Astrocyte of the cerebellum (primary cell): ENCODE data around the gene DYRK1A.

Experiments used
- DNase-seq: peaks from one replicate; pipeline ENCODE4 v3.0.0-alpha.2; 2011; ENCODE audit warnings: low read depth
- H3K4me3 ChIP-seq: 2 replicates; pipeline ENCODE4 v1.5.1; 2011; ENCODE audit warnings: mild to moderate bottlenecking, low read depth, low read length, moderate library complexity
- in situ Hi-C: cut with HindIII; loops from 2 replicates; pipeline ENCODE4 v1.10.0; 2017; ENCODE audit warnings: low sequenced_read_pairs
- TF ChIP-seq, protein P1 (sequence below): IDR thresholded peaks from 2 replicates; pipeline ENCODE4 v1.5.1; 2012; ENCODE audit warnings: low read length, low read depth, moderate library complexity, mild to moderate bottlenecking; ENCODE audit errors: missing control alignments

Gene DYRK1A

DNA sequence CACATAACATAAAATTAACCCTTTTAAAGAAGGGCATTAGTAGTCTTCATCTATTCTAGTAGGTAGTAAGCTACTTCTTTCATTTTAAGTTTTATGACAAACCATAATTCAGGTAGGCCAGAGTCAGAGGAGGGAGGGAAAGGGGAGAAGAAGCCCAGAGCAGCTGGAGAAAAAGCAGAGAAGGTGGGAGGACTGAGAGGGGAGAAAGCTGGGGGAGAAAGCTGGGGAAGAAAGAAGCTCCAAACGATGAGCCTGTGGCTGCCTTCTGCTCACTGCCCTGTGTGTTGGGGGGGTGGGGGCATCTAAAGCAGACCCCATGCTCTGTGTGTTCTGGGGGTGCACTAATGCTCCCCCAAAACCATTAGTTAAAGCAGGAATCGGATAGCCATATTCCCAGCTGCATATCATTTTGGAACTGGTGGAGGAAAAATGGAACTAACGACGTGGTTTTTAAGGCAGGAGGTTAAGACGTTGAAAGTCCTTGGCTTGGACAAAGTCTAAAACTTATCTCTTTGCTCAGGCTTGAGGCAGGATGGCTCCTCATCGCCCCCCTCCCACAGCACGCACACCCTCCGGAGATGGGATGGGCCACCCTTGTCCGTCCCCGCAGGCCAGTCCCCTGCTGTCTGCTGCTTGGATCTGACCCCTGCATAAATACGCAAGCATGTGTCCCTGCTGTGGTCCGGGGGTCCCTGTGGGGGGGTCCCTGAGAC lies 184.2 kb downstream of the DYRK1A start:
- no peak for DNase-seq
- TF ChIP-seq, protein P1, sequence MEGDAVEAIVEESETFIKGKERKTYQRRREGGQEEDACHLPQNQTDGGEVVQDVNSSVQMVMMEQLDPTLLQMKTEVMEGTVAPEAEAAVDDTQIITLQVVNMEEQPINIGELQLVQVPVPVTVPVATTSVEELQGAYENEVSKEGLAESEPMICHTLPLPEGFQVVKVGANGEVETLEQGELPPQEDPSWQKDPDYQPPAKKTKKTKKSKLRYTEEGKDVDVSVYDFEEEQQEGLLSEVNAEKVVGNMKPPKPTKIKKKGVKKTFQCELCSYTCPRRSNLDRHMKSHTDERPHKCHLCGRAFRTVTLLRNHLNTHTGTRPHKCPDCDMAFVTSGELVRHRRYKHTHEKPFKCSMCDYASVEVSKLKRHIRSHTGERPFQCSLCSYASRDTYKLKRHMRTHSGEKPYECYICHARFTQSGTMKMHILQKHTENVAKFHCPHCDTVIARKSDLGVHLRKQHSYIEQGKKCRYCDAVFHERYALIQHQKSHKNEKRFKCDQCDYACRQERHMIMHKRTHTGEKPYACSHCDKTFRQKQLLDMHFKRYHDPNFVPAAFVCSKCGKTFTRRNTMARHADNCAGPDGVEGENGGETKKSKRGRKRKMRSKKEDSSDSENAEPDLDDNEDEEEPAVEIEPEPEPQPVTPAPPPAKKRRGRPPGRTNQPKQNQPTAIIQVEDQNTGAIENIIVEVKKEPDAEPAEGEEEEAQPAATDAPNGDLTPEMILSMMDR = no peak
- H3K4me3 ChIP-seq = no peak overlapping the region
- in situ Hi-C loops = no loop called here

DNA sequence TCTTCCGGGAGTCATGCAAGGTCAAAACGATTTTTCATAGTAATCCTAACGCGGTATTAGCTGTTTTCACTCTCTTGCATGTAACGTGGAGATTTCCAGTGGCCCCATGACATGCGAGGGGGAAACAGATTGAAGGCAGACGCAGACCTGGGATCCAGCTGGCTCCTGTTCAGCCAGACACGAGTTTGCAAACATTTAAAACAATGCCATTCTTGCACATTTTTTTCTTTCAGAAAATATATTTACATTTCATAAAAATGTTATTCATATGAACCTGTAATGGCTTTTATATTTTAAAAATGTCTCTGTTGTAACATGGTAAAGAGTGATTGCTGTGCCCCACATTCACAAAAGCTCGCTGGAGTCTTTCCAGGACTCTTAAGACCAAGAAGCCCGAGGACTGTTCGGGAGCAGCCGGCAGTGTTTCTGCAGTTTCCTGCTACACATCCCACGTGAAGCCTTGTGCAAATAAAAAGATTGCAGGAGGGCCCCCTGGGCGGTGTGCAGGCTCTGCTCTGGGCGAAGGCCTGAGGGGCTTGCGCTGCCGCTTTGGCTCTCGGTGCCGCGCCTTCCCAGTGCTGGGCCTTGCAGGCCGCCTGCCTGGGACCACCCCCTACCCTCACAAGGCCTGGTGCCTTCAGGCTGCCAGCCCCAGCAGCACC lies 184.9 kb downstream of the DYRK1A start:
- in situ Hi-C loops = no loop called here
- no peak for DNase-seq
- H3K4me3 ChIP-seq = no peak overlapping the region
- TF ChIP-seq, protein P1 = no peak

DNA sequence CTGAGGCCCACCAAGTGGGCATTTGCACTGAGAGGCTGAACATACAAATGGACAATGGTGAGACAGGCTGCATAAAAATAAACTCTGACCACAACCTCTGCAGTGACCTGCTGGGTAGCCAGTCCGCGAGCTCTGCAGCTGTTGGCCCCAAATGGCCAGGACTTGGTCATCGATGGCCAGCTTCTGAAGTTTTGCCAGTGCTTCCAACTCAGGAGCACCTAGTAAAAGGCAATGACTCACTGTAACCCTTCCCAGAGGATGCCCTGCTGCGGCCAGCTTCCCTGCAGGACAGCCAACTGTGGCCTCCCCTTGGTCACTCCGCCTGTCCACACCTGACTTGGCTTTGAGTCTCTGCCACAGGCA lies 185.4 kb downstream of the DYRK1A start:
- no peak for DNase-seq
- no peak overlapping the region for H3K4me3 ChIP-seq
- TF ChIP-seq, protein P1 = no peak
- in situ Hi-C loops = no loop called here

DNA sequence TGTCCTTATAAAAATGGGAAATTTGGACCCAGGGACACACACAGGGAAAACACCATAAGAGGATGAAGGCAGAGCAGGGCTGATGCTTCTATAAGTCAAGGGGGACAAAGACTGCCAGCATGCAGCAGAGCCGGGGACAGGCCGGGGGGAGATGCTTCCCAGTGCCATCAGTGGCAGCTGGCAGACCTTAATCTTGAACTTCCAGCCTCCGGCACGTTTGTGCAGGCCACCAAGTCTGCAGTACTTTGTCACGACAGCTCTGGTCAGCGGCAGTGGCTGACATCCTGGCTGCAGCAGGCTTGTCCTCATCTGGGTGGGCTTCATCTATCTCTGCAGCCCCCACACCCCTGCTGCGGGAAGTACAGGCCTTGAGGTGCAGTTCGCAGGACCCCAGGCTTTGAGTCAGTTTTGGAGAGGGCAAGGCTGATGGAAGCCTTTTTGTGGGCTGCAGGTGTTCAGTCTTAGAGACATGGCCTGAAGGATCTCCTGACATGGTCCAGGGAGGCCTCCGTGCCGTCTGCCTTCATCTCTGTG lies 186.0 kb downstream of the DYRK1A start:
- TF ChIP-seq, protein P1 = no peak
- no peak for DNase-seq
- in situ Hi-C loops = no loop called here
- H3K4me3 ChIP-seq = no peak overlapping the region

DNA sequence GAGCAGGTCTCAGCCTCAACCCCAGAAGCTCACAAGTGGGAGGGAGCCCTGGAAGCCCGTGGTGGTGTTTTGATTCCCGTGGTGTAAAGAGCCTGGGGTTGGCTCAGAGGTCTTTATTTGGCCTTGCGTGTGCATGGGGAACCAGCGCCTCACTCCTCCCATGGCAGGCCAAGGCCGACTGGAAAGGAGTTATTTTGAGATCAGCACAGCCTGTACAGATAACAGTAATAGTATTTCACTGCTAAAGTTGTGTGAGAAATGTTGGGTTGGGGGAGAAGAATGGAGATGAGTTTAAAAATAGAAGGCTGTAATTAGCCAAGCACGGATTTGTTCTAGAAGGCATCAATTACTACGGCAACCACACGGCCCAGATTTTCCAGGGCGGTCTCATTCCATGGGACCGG lies 186.5 kb downstream of the DYRK1A start:
- TF ChIP-seq, protein P1 = no peak
- in situ Hi-C loops = no loop called here
- no peak overlapping the region for H3K4me3 ChIP-seq
- DNase-seq = no peak

DNA sequence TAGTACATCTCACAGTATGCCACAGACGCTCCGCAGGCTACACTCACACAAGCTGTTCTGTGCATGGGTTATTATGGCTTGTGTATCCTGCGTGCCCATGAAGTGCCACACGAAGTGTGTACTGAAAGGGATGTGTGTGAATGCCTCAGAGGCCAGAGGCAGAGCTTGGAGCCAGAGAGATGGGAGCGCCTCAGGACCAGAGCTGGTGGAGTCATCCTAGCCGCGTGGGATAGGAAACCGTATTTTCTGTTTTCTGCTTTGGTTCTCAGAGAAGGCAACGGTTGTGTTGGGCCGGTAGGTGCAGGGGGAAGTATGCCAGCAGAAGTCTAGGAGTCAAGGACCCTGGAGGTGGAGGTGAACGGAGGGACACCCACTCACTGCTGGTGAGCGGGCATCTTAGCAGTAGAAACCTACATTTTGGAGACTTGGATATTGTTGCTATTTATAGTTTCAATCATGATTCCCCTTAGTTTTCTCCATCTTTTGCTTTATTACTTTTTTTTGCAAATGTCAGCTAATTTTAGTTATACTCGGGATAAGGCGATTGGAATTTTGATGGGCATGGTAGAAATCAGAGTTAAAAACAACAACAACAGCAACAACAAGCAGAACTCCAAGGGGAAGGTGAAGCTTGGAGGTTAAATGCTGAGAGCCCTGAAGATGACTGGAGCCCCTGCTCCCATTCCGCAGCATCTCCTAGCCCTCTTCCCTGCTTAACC lies 188.2 kb downstream of the DYRK1A start:
- no peak for DNase-seq
- H3K4me3 ChIP-seq = no peak overlapping the region
- TF ChIP-seq, protein P1 = no peak
- in situ Hi-C loops = no loop called here
